Progenitor cell of endocrine pancreas (in vitro differentiated cells): ENCODE measurements around the gene SCUBE1. TPM values are rescaled to one million over a fixed set of nuclear protein-coding genes. Genes with fewer than 3 reads are reported as not detected.
A peak's percentile ranks its signal among the peaks of the same experiment; 100 is the strongest.

Experiments
- DNase-seq: peaks from one replicate; pipeline ENCODE4 v3.0.0; 2021; ENCODE audit warnings: low spot score; ENCODE audit not compliant: unreplicated experiment
- H3K27ac Mint-ChIP-seq: 2 replicates; pipeline ENCODE4 v1.8.0; 2021; ENCODE audit warnings: mild to moderate bottlenecking, moderate library complexity, mixed read lengths
- H3K27me3 Mint-ChIP-seq: 2 replicates; pipeline ENCODE4 v1.8.0; 2021; ENCODE audit warnings: mixed read lengths
- H3K36me3 Mint-ChIP-seq: 2 replicates; pipeline ENCODE4 v1.8.0; 2022; ENCODE audit warnings: mixed read lengths; ENCODE audit not compliant: insufficient read depth
- H3K4me1 Mint-ChIP-seq: 2 replicates; pipeline ENCODE4 v1.8.0; 2021; ENCODE audit warnings: low read depth, mixed read lengths
- H3K4me3 Mint-ChIP-seq: 2 replicates; pipeline ENCODE4 v1.8.0; 2021; ENCODE audit warnings: low read depth, mild to moderate bottlenecking, moderate library complexity, mixed read lengths
- H3K9me3 Mint-ChIP-seq: 2 replicates; pipeline ENCODE4 v1.8.0; 2021; ENCODE audit warnings: low read depth, mixed read lengths
- total RNA-seq: library from RNA; stranded (reverse); gene quantifications from 2 replicates; pipeline ENCODE4 v1.2.1, GENCODE V29; 2021
- TF ChIP-seq, protein P1 (sequence below): fragments of 200-600 bp; sonication (generic); IDR thresholded peaks from one replicate; pipeline ENCODE4 v1.5.0; 2021; ENCODE audit warnings: antibody characterized with exemption, mild to moderate bottlenecking; ENCODE audit not compliant: unreplicated experiment

The SCUBE1 gene
- total RNA-seq, 1 donor from 2014 or later: 4.5 TPM

- no peaks in the 10 kb centered on the region for H3K9me3 Mint-ChIP-seq
- H3K36me3 Mint-ChIP-seq: no peaks in the 10 kb centered on the region
- TF ChIP-seq, protein P1, sequence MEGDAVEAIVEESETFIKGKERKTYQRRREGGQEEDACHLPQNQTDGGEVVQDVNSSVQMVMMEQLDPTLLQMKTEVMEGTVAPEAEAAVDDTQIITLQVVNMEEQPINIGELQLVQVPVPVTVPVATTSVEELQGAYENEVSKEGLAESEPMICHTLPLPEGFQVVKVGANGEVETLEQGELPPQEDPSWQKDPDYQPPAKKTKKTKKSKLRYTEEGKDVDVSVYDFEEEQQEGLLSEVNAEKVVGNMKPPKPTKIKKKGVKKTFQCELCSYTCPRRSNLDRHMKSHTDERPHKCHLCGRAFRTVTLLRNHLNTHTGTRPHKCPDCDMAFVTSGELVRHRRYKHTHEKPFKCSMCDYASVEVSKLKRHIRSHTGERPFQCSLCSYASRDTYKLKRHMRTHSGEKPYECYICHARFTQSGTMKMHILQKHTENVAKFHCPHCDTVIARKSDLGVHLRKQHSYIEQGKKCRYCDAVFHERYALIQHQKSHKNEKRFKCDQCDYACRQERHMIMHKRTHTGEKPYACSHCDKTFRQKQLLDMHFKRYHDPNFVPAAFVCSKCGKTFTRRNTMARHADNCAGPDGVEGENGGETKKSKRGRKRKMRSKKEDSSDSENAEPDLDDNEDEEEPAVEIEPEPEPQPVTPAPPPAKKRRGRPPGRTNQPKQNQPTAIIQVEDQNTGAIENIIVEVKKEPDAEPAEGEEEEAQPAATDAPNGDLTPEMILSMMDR: no peak
- DNase-seq: no peak
- H3K27me3 Mint-ChIP-seq: peaks cover 76% of the 10 kb centered on the region
- H3K27ac Mint-ChIP-seq: no peak overlapping the region
- no peak overlapping the region for H3K4me3 Mint-ChIP-seq
- H3K4me1 Mint-ChIP-seq: peaks cover 2% of the 10 kb centered on the region
Measured at GRCh38 chr22:43345356-43345755, 2.2 kb upstream of the SCUBE1 start.

GRCh38 chr22:43344520-43344787 is 1.3 kb upstream of the SCUBE1 start:
- peaks cover 73% of the 10 kb centered on the region for H3K27me3 Mint-ChIP-seq

DNA sequence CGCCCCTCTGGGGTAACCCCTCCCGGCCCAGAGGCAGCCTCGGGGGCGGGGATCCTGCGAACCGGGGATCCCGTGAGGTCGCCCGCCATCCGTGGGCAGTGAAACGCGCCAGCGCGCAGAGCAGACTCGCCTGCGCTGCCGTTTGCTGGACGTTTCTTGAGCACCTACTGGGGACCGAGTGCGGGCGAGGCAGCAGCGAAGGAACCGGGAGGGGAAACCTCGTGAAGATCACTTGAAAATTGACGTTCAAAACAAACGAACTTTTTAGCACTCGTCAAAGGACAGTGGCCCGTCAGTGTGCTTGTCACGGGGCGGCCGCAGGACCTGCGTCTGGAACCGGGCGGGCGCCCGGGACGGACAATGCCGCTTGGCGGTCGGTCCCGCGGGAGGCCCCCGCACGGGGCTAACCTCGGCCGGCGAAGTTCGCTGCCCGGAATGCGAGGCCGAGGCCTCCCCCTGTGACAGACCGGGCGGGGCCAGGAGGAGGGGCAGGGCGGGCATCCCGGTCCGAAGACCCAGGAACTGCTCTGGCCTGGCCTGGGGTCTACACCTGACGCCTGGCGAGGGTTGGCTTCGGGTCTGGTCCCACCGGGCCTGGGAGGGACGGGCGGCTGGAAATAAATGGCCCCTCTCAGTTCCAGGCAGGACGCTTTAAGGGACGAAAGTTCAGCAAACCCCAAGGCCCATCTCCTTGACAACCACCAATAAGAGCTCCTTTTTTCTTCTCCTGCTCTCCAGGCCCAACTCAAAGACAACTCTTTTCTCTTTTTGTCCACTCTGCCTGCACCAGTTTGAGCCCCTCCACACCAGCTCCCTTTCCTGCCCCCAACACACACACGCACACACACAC is 723 bp upstream of the SCUBE1 start:
- no peak for DNase-seq
- no peaks in the 10 kb centered on the region for H3K36me3 Mint-ChIP-seq
- no peaks in the 10 kb centered on the region for H3K9me3 Mint-ChIP-seq
- H3K27me3 Mint-ChIP-seq: peaks cover 73% of the 10 kb centered on the region
- H3K27ac Mint-ChIP-seq: no peak overlapping the region
- H3K4me1 Mint-ChIP-seq: peaks cover 2% of the 10 kb centered on the region
- TF ChIP-seq, protein P1: no peak
- H3K4me3 Mint-ChIP-seq: peak overlapping the region; percentile 38

More at GRCh38 chr22:43344520-43344787, 1.3 kb upstream of the SCUBE1 start:
- no peak for DNase-seq
- peaks cover 2% of the 10 kb centered on the region for H3K4me1 Mint-ChIP-seq
- H3K36me3 Mint-ChIP-seq: no peaks in the 10 kb centered on the region
- peak overlapping the region; percentile 32 for H3K4me3 Mint-ChIP-seq
- no peaks in the 10 kb centered on the region for H3K9me3 Mint-ChIP-seq
- H3K27ac Mint-ChIP-seq: no peak overlapping the region
- TF ChIP-seq, protein P1: no peak

DNA sequence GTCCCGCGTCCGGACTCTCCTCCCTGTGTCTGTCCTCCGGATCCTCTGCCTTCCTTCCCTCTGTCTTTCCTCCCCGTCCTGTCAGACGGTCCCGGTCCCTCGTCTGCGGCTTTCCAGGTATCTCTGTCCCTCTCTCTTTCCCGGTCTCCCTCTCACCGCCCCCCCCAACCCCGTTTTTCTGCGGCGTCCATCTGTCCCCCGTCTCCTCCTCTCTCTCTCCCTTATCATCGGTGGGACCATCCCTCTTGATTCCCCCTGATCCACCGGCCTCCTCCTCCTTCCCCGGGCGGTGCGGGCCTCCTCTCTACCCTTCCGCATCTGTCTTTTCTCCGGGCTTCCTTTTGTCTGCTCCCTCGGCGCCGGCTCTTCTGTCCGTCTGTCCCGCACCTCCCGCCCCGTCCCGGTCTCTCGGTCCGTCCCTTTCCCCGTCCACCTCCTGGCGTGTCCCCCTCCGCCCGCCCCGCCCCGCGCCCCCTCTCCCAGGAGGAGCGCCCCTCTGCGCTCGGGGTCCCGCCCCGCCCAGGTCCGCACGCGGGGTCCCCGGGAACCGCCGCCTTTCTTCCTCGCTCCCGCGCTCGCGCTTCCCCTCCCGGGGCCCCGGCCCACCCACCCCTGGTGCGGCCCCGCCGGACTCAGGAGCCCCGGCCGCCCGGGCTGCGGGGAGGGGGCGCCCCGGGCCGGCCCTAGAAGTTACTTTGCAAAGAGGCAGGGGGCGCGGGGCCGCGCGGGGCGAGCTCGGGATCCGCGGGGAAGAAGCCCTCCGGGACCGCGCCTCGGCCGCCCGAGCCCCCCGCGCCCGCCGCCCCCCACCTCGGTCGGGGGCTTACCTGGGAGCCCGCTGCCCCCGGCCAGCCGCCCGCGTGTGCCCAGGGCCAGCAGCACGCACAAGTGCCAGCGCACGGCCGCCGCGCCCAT is 568 bp downstream of the SCUBE1 start:
- peaks cover 73% of the 10 kb centered on the region for H3K27me3 Mint-ChIP-seq
- no peaks in the 10 kb centered on the region for H3K9me3 Mint-ChIP-seq
- H3K36me3 Mint-ChIP-seq: no peaks in the 10 kb centered on the region
- H3K27ac Mint-ChIP-seq: no peak overlapping the region
- DNase-seq: no peak
- TF ChIP-seq, protein P1: no peak
- peak overlapping the region; percentile 50 for H3K4me3 Mint-ChIP-seq
- H3K4me1 Mint-ChIP-seq: peaks cover 2% of the 10 kb centered on the region

DNA sequence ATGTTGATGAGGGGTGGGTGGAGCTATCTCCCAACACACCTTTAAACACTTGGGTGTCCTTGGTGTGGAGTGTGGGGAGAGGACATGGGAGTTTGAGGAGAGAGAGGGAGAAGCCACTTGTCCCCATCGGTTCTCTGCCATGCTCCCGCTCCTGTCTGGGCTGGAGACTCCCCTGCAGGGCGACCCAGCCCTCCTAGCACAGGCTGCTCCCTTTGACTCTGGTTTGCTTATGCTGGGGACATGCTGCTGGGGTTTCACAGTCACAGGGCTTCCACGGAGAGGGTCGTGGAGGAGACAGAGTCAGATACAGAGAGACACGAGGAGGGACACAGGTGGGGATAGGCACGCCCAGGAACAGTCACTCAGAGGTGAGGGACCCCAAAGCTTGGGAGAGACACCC is 1.6 kb downstream of the SCUBE1 start:
- peaks cover 71% of the 10 kb centered on the region for H3K27me3 Mint-ChIP-seq
- DNase-seq: no peak
- H3K9me3 Mint-ChIP-seq: no peaks in the 10 kb centered on the region
- peak overlapping the region; percentile 37 for H3K4me3 Mint-ChIP-seq
- H3K4me1 Mint-ChIP-seq: peaks cover 2% of the 10 kb centered on the region
- TF ChIP-seq, protein P1: no peak
- H3K36me3 Mint-ChIP-seq: no peaks in the 10 kb centered on the region
- no peak overlapping the region for H3K27ac Mint-ChIP-seq
